CD4-positive, alpha-beta T cell (primary cell): ENCODE data around the gene RHOF. TPM values are rescaled to one million over a fixed set of nuclear protein-coding genes. Genes with fewer than 3 reads are reported as not detected.
"Not testable (repeated sequence)": the region's sequence is repeated elsewhere in the genome, so short reads cannot be mapped to it uniquely, and the experiment has no call there.

Experiments used
- ATAC-seq: fragments of 200-7000 bp; cut with Tn5 transposase; one replicate; pipeline ENCODE4 v1.10.0; 2022; ENCODE audit warnings: mild to moderate bottlenecking; ENCODE audit not compliant: poor library complexity
- CTCF ChIA-PET: fragments of 350-600 bp; sonication (Branson Sonifier 250); formaldehyde crosslinking; loops from one replicate; lab custom pipeline; 2021; ENCODE audit warnings: antibody characterized with exemption, inconsistent platforms; lab: Charles Lee
- POLR2A ChIA-PET: fragments of 350-600 bp; sonication (Branson Sonifier 250); formaldehyde crosslinking; loops from one replicate; lab custom pipeline; 2021; ENCODE audit warnings: antibody characterized with exemption, inconsistent platforms; lab: Charles Lee
- DNase-seq, 14 experiments: peaks; one replicate each; pipeline ENCODE4 v3.0.0-alpha.2; 2013 to 2020; ENCODE audit warnings: mixed read lengths in 2 of 14
- H3K27ac ChIP-seq, 2 donors: one replicate each; pipeline versions ENCODE4 v1.5.1 to v1.7.0; 2013; ENCODE audit warnings: low read length in 2 of 2, low read depth in 1 of 2, mild to moderate bottlenecking in 1 of 2
- H3K27me3 ChIP-seq, 2 experiments: 1 replicate in 1 of 2; 2 replicates in 1 of 2; pipeline versions ENCODE4 v1.6.1 to v1.7.0; 2013; ENCODE audit warnings: low read length in 2 of 2, control low read depth in 1 of 2, mild to moderate bottlenecking in 1 of 2, moderate library complexity in 1 of 2; ENCODE audit not compliant: insufficient read depth in 2 of 2, control insufficient read depth in 1 of 2
- H3K36me3 ChIP-seq: one replicate; pipeline ENCODE4 v1.6.1; 2013; ENCODE audit warnings: low read length, control low read depth; ENCODE audit not compliant: insufficient read depth
- H3K4me1 ChIP-seq: one replicate; pipeline ENCODE4 v1.6.1; 2013; ENCODE audit warnings: low read length, control low read depth; ENCODE audit not compliant: insufficient read depth
- H3K4me3 ChIP-seq: one replicate; pipeline ENCODE4 v1.5.1; 2013; ENCODE audit warnings: mild to moderate bottlenecking, low read length, moderate library complexity
- H3K9me3 ChIP-seq, 2 experiments: 1 replicate in 1 of 2; 2 replicates in 1 of 2; pipeline versions ENCODE4 v1.6.1 to v1.7.0; 2013; ENCODE audit warnings: low read length in 2 of 2, mild to moderate bottlenecking in 2 of 2, control low read depth in 1 of 2, moderate library complexity in 1 of 2; ENCODE audit not compliant: control insufficient read depth in 1 of 2, insufficient read depth in 1 of 2
- H3K27ac Mint-ChIP-seq: one replicate; pipeline ENCODE4 v1.8.0; 2020; ENCODE audit warnings: mixed read lengths
- H3K27me3 Mint-ChIP-seq: one replicate; pipeline ENCODE4 v1.8.0; 2021; ENCODE audit warnings: mixed read lengths
- H3K36me3 Mint-ChIP-seq: one replicate; pipeline ENCODE4 v1.8.0; 2021; ENCODE audit warnings: low read depth, mixed read lengths
- H3K4me1 Mint-ChIP-seq: one replicate; pipeline ENCODE4 v1.8.0; 2021; ENCODE audit warnings: low read depth, mixed read lengths
- H3K4me3 Mint-ChIP-seq: one replicate; pipeline ENCODE4 v1.8.0; 2020; ENCODE audit warnings: mild to moderate bottlenecking, mixed read lengths
- H3K9me3 Mint-ChIP-seq: one replicate; pipeline ENCODE4 v1.8.0; 2020; ENCODE audit warnings: mixed read lengths
- CTCF ChIP-seq: fragments of 200-600 bp; IDR thresholded peaks from one replicate; pipeline ENCODE4 v1.8.0; 2022; ENCODE audit warnings: antibody characterized with exemption, mild to moderate bottlenecking
- intact Hi-C, 2 experiments: fragments of 100-400 bp; cut with DNase I in 1 of 2; cut with micrococcal nuclease in 1 of 2; formaldehyde crosslinking; loops; one replicate each; pipeline versions ENCODE4 v1.15.1 to v1.9.0; 2023 to 2025; cut with DNase I, micrococcal nuclease
- total RNA-seq, 174 experiments: library from RNA in 2 of 174; stranded (reverse) in 2 of 174; gene quantifications; one replicate each; pipeline ENCODE4 v1.2.3 and lab custom pipeline; 2021 to 2026

The RHOF gene
- total RNA-seq, 2 experiments from 2014 or later: 155 to 164 TPM

GRCh38 chr12:121748218-121748570 is 45.3 kb downstream of the RHOF start:
- Histone ChIP-seq H3K27me3 (no peaks in the 10 kb centered on the region), H3K27ac (no peak overlapping the region), H3K9me3 (peaks cover 0 to 6% of the 10 kb centered on the region in 2 experiments), H3K36me3 (peaks cover 4% of the 10 kb centered on the region), H3K4me3 (no peak overlapping the region), H3K4me1 (peaks cover 17% of the 10 kb centered on the region)
- DNase-seq (no peak), ATAC-seq (no peak)
- H3K9me3 Mint-ChIP-seq: no peaks in the 10 kb centered on the region
- POLR2A ChIA-PET: no interaction called here
- H3K27ac Mint-ChIP-seq: peak overlapping the region; percentile 78
- CTCF ChIA-PET: no interaction called here
- no peaks in the 10 kb centered on the region for H3K27me3 Mint-ChIP-seq
- intact Hi-C loops: no loop called here
- peaks cover 6% of the 10 kb centered on the region for H3K36me3 Mint-ChIP-seq
- no peak overlapping the region for H3K4me3 Mint-ChIP-seq
- peaks cover 8% of the 10 kb centered on the region for H3K4me1 Mint-ChIP-seq
- no peak for TF ChIP-seq CTCF

GRCh38 chr12:121745545-121745944 is 47.9 kb downstream of the RHOF start:
- H3K36me3 ChIP-seq, H3K27ac ChIP-seq, H3K9me3 Mint-ChIP-seq, H3K27me3 Mint-ChIP-seq, ATAC-seq, H3K36me3 Mint-ChIP-seq, CTCF ChIA-PET, H3K4me3 ChIP-seq, H3K4me3 Mint-ChIP-seq, H3K4me1 Mint-ChIP-seq, H3K9me3 ChIP-seq, intact Hi-C loops, DNase-seq, H3K27ac Mint-ChIP-seq, H3K4me1 ChIP-seq, H3K27me3 ChIP-seq: not testable (repeated sequence)
- POLR2A ChIA-PET: interaction anchor here (0.6 kb wide), 1 partner anchor 36 kb away, joined by 3 read pairs; no protein-coding TSS in a partner anchor

GRCh38 chr12:121741743-121742142 is 51.7 kb downstream of the RHOF start:
- Mint-ChIP-seq H3K27me3 (no peaks in the 10 kb centered on the region), H3K36me3 (no peaks in the 10 kb centered on the region), H3K27ac (no peak overlapping the region), H3K9me3 (no peaks in the 10 kb centered on the region), H3K4me3 (no peak overlapping the region), H3K4me1 (no peaks in the 10 kb centered on the region)
- ChIA-PET CTCF (no interaction called here), POLR2A (no interaction called here)
- Histone ChIP-seq H3K27ac (no peak overlapping the region), H3K4me3 (no peak overlapping the region), H3K27me3 (no peaks in the 10 kb centered on the region), H3K4me1 (no peaks in the 10 kb centered on the region), H3K9me3 (no peaks in the 10 kb centered on the region), H3K36me3 (no peaks in the 10 kb centered on the region)
- ATAC-seq: no peak
- intact Hi-C loops: no loop called here
- no peak for DNase-seq
- TF ChIP-seq CTCF: no peak

- H3K27me3 Mint-ChIP-seq: no peaks in the 10 kb centered on the region
- ATAC-seq (no peak), DNase-seq (no peak)
- intact Hi-C loops: no loop called here
- no peak for TF ChIP-seq CTCF
- no peak overlapping the region for H3K4me3 ChIP-seq
- no peaks in the 10 kb centered on the region for H3K9me3 Mint-ChIP-seq
- no peaks in the 10 kb centered on the region for H3K4me1 Mint-ChIP-seq
- H3K27ac ChIP-seq: no peak overlapping the region
- H3K36me3 Mint-ChIP-seq: no peaks in the 10 kb centered on the region
- H3K36me3 ChIP-seq: no peaks in the 10 kb centered on the region
- H3K4me3 Mint-ChIP-seq: no peak overlapping the region
- H3K27ac Mint-ChIP-seq: no peak overlapping the region
- H3K9me3 ChIP-seq: no peaks in the 10 kb centered on the region
- no peaks in the 10 kb centered on the region for H3K27me3 ChIP-seq
- POLR2A ChIA-PET: no interaction called here
- CTCF ChIA-PET: no interaction called here
- H3K4me1 ChIP-seq: no peaks in the 10 kb centered on the region
Measured at GRCh38 chr12:121740847-121741246, 52.6 kb downstream of the RHOF start.
